ENCODE results near the gene LRRC7.

LRRC7 gene

GRCh38 chr1:69982992-69983391 lies 415.3 kb downstream of the LRRC7 start:
- no peak for TF ChIP-seq CTCF (IDR thresholded peaks at IDR 0.05; ENCODE audit: control insufficient read depth, extremely low read depth, insufficient read depth)
- DNase-seq (ENCODE audit: low read depth) = no peak
- H3K4me3 ChIP-seq (ENCODE audit: low read depth, low read length) = no peak overlapping the region

GRCh38 chr1:69985376-69985775 lies 417.7 kb downstream of the LRRC7 start:
- no peak for TF ChIP-seq CTCF (IDR thresholded peaks at IDR 0.05; ENCODE audit: control insufficient read depth, extremely low read depth, insufficient read depth)

GRCh38 chr1:69985901-69986439 lies 418.2 kb downstream of the LRRC7 start:
- H3K4me3 ChIP-seq (ENCODE audit: low read depth, low read length) = no peak overlapping the region
- no peak for TF ChIP-seq CTCF (IDR thresholded peaks at IDR 0.05; ENCODE audit: control insufficient read depth, extremely low read depth, insufficient read depth)
- DNase-seq (ENCODE audit: low read depth) = no peak

More at GRCh38 chr1:69985376-69985775, 417.7 kb downstream of the LRRC7 start:
- H3K4me3 ChIP-seq (ENCODE audit: low read depth, low read length) = no peak overlapping the region
- no peak for DNase-seq (ENCODE audit: low read depth)

GRCh38 chr1:69987881-69988280 lies 420.2 kb downstream of the LRRC7 start:
- H3K4me3 ChIP-seq (ENCODE audit: low read depth, low read length) = no peak overlapping the region
- no peak for TF ChIP-seq CTCF (IDR thresholded peaks at IDR 0.05; ENCODE audit: control insufficient read depth, extremely low read depth, insufficient read depth)
- DNase-seq (ENCODE audit: low read depth) = no peak

GRCh38 chr1:69991644-69992043 lies 423.9 kb downstream of the LRRC7 start:
- no peak for TF ChIP-seq CTCF (IDR thresholded peaks at IDR 0.05; ENCODE audit: control insufficient read depth, extremely low read depth, insufficient read depth)
- no peak for DNase-seq (ENCODE audit: low read depth)
- H3K4me3 ChIP-seq (ENCODE audit: low read depth, low read length) = no peak overlapping the region

DNA sequence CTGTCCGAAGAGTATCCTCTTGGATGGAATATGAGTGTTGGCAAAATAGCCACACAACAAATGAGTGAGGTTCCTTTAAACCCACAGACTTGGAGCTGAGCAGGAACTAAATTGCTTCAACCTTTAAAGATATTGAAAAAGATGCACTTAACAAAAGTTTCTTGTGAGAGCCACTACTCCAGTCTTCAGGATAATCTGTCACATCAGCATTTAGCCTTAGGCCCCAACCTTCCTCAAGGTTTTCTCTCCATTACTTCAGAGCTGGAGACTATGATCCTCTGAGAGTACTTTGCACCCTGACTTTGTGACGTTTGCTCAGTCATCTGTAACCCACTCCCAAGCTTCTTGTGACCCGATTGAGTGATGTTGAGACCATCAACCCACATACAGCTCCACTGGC lies 424.9 kb downstream of the LRRC7 start:
- no peak for TF ChIP-seq CTCF (IDR thresholded peaks at IDR 0.05; ENCODE audit: control insufficient read depth, extremely low read depth, insufficient read depth)

DNA sequence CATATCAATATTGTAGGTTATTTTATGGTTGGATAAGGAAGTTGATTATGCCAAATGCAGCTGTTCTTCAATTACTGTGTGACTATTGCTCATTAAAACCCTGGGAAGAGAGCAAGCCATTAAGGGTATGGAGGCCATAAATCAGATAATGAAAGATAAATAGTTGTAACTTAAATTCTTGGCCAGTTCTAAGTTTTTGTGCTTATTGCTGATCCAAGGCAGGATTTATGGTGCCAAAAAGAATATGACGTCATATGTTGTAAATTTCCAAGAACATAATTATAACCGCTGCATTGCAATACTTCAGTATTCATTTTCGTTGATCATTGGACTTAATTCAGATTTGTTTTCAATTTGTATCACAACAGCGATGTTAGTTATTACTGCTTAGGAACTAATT lies 426.1 kb downstream of the LRRC7 start:
- H3K4me3 ChIP-seq (ENCODE audit: low read depth, low read length) = no peak overlapping the region

More for the DNA sequence above, 424.9 kb downstream of the LRRC7 start:
- H3K4me3 ChIP-seq (ENCODE audit: low read depth, low read length) = no peak overlapping the region
- DNase-seq (ENCODE audit: low read depth) = no peak

More for the DNA sequence above, 426.1 kb downstream of the LRRC7 start:
- TF ChIP-seq CTCF (IDR thresholded peaks at IDR 0.05; ENCODE audit: control insufficient read depth, extremely low read depth, insufficient read depth) = no peak
- peak; percentile 91 for DNase-seq (ENCODE audit: low read depth)
